ENCODE data around the gene PLPP3. TPM values are rescaled to one million over a fixed set of nuclear protein-coding genes. Genes with fewer than 3 reads are reported as not detected.
A peak's percentile ranks its signal among the peaks of the same experiment; 100 is the strongest.

The PLPP3 gene
- total RNA-seq, 6 experiments from 2014 or later: 47.8 to 118 (median 65.8) TPM

GRCh38 chr1:56584910-56585528 is 5.7 kb upstream of the PLPP3 start:
- H3K27me3 ChIP-seq: no peaks in the 10 kb centered on the region
- intact Hi-C loops (cut with DNase I): loop anchor here in 1 of 2 donors (10.0 kb wide), 1 partner anchor 1210 kb away; no protein-coding TSS in a partner anchor
- no peaks in the 10 kb centered on the region for H3K9me3 ChIP-seq
- peaks cover 0 to 15% (median 2%) of the 10 kb centered on the region in 4 donors for H3K4me1 ChIP-seq
- TF ChIP-seq POLR2A (IDR thresholded peaks at IDR 0.05): no peak
- TF ChIP-seq, protein P1, sequence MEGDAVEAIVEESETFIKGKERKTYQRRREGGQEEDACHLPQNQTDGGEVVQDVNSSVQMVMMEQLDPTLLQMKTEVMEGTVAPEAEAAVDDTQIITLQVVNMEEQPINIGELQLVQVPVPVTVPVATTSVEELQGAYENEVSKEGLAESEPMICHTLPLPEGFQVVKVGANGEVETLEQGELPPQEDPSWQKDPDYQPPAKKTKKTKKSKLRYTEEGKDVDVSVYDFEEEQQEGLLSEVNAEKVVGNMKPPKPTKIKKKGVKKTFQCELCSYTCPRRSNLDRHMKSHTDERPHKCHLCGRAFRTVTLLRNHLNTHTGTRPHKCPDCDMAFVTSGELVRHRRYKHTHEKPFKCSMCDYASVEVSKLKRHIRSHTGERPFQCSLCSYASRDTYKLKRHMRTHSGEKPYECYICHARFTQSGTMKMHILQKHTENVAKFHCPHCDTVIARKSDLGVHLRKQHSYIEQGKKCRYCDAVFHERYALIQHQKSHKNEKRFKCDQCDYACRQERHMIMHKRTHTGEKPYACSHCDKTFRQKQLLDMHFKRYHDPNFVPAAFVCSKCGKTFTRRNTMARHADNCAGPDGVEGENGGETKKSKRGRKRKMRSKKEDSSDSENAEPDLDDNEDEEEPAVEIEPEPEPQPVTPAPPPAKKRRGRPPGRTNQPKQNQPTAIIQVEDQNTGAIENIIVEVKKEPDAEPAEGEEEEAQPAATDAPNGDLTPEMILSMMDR (IDR thresholded peaks at IDR 0.05): peak; percentile 84 to 89 (median 86)
- H3K36me3 ChIP-seq: no peaks in the 10 kb centered on the region
- no peak overlapping the region for H3K27ac ChIP-seq
- H3K4me3 ChIP-seq: no peak overlapping the region
- DNase-seq: no peak
- ATAC-seq: peak; percentile 83 to 91 (median 88)
- 3% methylated on average over 5 of the region's 5 CpGs for WGBS (ENCODE audit: insufficient coverage, low coverage, low lambda C conversion rate, missing lambda C conversion rate)

- 58% methylated on average over 2 of the region's 2 CpGs for WGBS (ENCODE audit: insufficient coverage, low coverage, low lambda C conversion rate, missing lambda C conversion rate)
- peaks cover 0 to 15% (median 2%) of the 10 kb centered on the region in 4 donors for H3K4me1 ChIP-seq
- intact Hi-C loops (cut with DNase I): loop anchor here in 1 of 2 donors (10.0 kb wide), 1 partner anchor 1209 kb away; no protein-coding TSS in a partner anchor
- no peak overlapping the region for H3K4me3 ChIP-seq
- TF ChIP-seq, protein P1 (IDR thresholded peaks at IDR 0.05): no peak
- TF ChIP-seq POLR2A (IDR thresholded peaks at IDR 0.05): no peak
- ATAC-seq: no peak
- no peak for DNase-seq
- H3K9me3 ChIP-seq: no peaks in the 10 kb centered on the region
- no peak overlapping the region for H3K27ac ChIP-seq
- no peaks in the 10 kb centered on the region for H3K36me3 ChIP-seq
- H3K27me3 ChIP-seq: no peaks in the 10 kb centered on the region
These were observed 4.7 kb upstream of the PLPP3 start for GRCh38 chr1:56583957-56584468.

DNA sequence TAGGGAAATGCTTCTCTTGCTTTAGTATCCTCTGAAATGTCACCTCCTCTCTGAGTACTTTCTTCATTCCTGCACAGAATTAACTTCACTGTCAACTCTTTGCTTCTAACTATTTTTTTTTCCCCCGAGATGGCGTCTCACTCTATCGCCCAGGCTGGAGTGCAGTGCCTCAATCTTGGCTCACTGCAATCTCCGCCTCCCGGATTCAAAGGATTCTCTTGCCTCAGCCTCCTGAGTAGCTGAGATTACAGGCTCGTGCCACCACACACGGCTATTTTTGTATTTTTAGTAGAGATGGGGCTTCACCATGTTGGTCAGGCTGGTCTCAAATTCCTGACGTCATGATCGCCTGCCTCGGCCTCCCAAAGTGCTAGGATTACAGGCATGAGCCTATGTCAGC is 1.4 kb upstream of the PLPP3 start:
- no peaks in the 10 kb centered on the region for H3K27me3 ChIP-seq
- WGBS (ENCODE audit: insufficient coverage, low coverage, low lambda C conversion rate, missing lambda C conversion rate): 88% methylated on average over 10 of the region's 10 CpGs
- H3K36me3 ChIP-seq: no peaks in the 10 kb centered on the region
- H3K27ac ChIP-seq: no peak overlapping the region
- H3K4me1 ChIP-seq: peaks cover 0 to 21% (median 2%) of the 10 kb centered on the region in 4 donors
- H3K4me3 ChIP-seq: no peak overlapping the region
- DNase-seq (no peak), ATAC-seq (no peak)
- no peaks in the 10 kb centered on the region for H3K9me3 ChIP-seq
- intact Hi-C loops (cut with DNase I): loop anchor here in 1 of 2 donors (10.0 kb wide), 1 partner anchor 1206 kb away; no protein-coding TSS in a partner anchor
- TF ChIP-seq POLR2A (IDR thresholded peaks at IDR 0.05): no peak
- TF ChIP-seq, protein P1 (IDR thresholded peaks at IDR 0.05): no peak

DNA sequence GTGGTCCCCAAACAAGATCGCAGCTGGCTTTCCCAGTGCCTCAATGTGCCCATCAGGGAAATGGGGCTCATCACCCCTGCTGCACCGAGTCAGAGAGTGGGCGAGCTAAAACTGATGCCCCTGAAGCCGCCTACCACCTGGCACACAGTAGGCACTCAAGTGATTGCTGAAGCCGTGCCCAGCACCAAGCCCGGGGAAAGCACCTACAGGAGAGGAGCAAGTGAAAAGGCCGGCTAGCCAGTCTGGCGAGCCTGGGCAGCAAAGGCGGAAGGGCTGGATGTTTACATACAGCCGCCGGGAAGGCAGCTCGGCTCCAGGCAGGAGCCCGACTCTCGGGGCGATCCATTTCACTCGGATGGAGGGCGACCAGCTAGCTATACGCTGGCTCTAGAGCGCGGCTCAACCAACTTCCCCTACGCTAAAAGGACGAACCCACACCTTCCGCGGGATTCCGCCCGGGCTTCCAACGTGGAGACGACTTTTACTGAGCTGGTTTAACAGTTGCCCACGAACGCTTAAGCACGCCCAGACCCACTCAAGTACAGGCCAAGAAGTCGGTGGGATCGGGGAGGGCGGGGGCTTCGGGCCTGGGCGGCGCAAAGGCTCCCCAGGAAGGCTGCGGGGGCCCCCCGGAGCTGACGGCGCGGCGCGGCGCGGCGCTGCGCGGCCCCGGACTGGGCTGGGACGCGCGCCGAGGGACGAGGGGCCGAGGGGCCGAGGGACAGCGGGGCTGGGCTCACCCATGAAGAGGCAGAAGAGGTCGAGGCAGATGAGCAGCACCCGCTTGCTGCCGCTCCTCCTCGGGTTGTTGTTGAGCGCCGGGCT is 1.0 kb downstream of the PLPP3 start:
- intact Hi-C loops (cut with DNase I): loop anchor here in 1 of 2 donors (5.0 kb wide), 1 partner anchor 126 kb away; no protein-coding TSS in a partner anchor
- Histone ChIP-seq H3K36me3 (no peaks in the 10 kb centered on the region), H3K27me3 (no peaks in the 10 kb centered on the region), H3K9me3 (no peaks in the 10 kb centered on the region), H3K27ac (peak overlapping the region; percentile 97 to 99 (median 99)), H3K4me1 (peaks cover 0 to 34% (median 2%) of the 10 kb centered on the region in 4 donors), H3K4me3 (peak overlapping the region; percentile 71 to 91 (median 82))
- ATAC-seq (peak; percentile 14 to 56 (median 37)), DNase-seq (peak; percentile 60 to 74 (median 67))
- TF ChIP-seq POLR2A (IDR thresholded peaks at IDR 0.05): peak; percentile 19
- TF ChIP-seq, protein P1 (IDR thresholded peaks at IDR 0.05): no peak
- under 1% methylated on average over 30 of the region's 64 CpGs for WGBS (ENCODE audit: insufficient coverage, low coverage, low lambda C conversion rate, missing lambda C conversion rate)

All from right lobe of liver (tissue), 6 donors.